ENCODE measurements around the gene CHAF1B. TPM values are rescaled to one million over a fixed set of nuclear protein-coding genes. Genes with fewer than 3 reads are reported as not detected.

CHAF1B gene
- total and polyA plus RNA-seq, 10 of the 15 experiments (the other 5 are each of a cell fraction or from before 2014, with no cell fraction given) = 5.9 to 31.5 (median 17.3) TPM

GRCh38 chr21:36396971-36397370 lies 11.8 kb downstream of the CHAF1B start:
- ATAC-seq (no peak), FAIRE-seq (no peak), DNase-seq (ENCODE audit: low read depth, low spot score) (no peak)
- Histone ChIP-seq H3K9me3 (replicated peaks; ENCODE audit: control insufficient read depth, insufficient read depth, low read length) (no peaks in the 10 kb centered on the region), H3K36me3 (ENCODE audit: control insufficient read depth in 2 of 2, insufficient read depth in 2 of 2, low read length in 1 of 2) (no peaks in the 10 kb centered on the region; a peak in 1 of 4 replicates), H3K79me2 (ENCODE audit: control insufficient read depth, insufficient read depth, low read length) (no peaks in the 10 kb centered on the region), H4K20me1 (ENCODE audit: control insufficient read depth, insufficient read depth) (no peaks in the 10 kb centered on the region), H2AFZ (ENCODE audit: control insufficient read depth, low read depth, low read length) (no peak overlapping the region), H3K27ac (ENCODE audit: control insufficient read depth, insufficient read depth) (no peak overlapping the region), H3K4me2 (ENCODE audit: control insufficient read depth, insufficient read depth) (no peak overlapping the region), H3K4me1 (ENCODE audit: control insufficient read depth, insufficient read depth, low read length) (no peaks in the 10 kb centered on the region), H3K4me3 (no peak overlapping the region), H3K9ac (ENCODE audit: control insufficient read depth, insufficient read depth, low read length) (no peak overlapping the region), H3K27me3 (replicated peaks in 1 of 2; ENCODE audit: control insufficient read depth in 2 of 2, insufficient read depth in 2 of 2, low read length in 1 of 2) (no peaks in the 10 kb centered on the region)
- intact Hi-C loops (cut with micrococcal nuclease; ENCODE audit: unreplicated experiment) (no loop called here), in situ Hi-C loops (cut with MboI) (no loop called here)
- CTCF ChIA-PET = interaction anchor here (0.6 to 1.9 kb wide), 3 partner anchors 8 to 234 kb away, joined by 3 to 5 read pairs (median 4); no protein-coding TSS in a partner anchor
- WGBS (ENCODE audit: insufficient coverage, insufficient replicate concordance, low lambda C conversion rate, missing lambda C conversion rate) = 97% methylated on average over 4 of the region's 4 CpGs
- TF ChIP-seq RELA (IDR thresholded peaks at IDR 0.05; ENCODE audit: borderline replicate concordance, partially characterized antibody) (no peak), ELK1 (IDR thresholded peaks at IDR 0.05; ENCODE audit: low read depth, low read length) (no peak), ASH2L (IDR thresholded peaks at IDR 0.05; ENCODE audit: borderline replicate concordance, low read depth) (no peak), ESRRA (IDR thresholded peaks at IDR 0.05; ENCODE audit: low read length) (no peak), CEBPZ (IDR thresholded peaks at IDR 0.05; ENCODE audit: low read depth, low read length) (no peak), CHD2 (IDR thresholded peaks at IDR 0.05; ENCODE audit: borderline replicate concordance, low read depth, low read length) (no peak), NRF1 (conservative IDR thresholded peaks at IDR 0.05; ENCODE audit: low read depth, low read length) (no peak), CBX3 (IDR thresholded peaks at IDR 0.05; ENCODE audit: borderline replicate concordance, low read depth) (no peak), PBX3 (IDR thresholded peaks at IDR 0.05; ENCODE audit: insufficient replicate concordance, low read depth, low read length) (no peak), GATAD2B (conservative IDR thresholded peaks at IDR 0.05; ENCODE audit: low read depth) (no peak), JUND (IDR thresholded peaks at IDR 0.05; ENCODE audit: low read depth, low read length) (no peak)
- POLR2A ChIA-PET = no interaction called here
- SMC1A ChIA-PET (ENCODE audit: uncharacterized antibody, unreplicated experiment) = interaction anchor here (1.0 kb wide), 1 partner anchor 8 kb away, joined by 4 read pairs; no protein-coding TSS in a partner anchor
- no TSS peak for BruUV-seq (replicated peaks)
- RAD21 ChIA-PET (ENCODE audit: unreplicated experiment) = no interaction called here

Data from GM12878 (cell line).